GM12878 (cell line): Measurements from ENCODE around the gene DIP2C. TPM values are rescaled to one million over a fixed set of nuclear protein-coding genes. Genes with fewer than 3 reads are reported as not detected.

Experiments used
- ATAC-seq: fragments of 200-7000 bp; cut with Tn5 transposase; 3 replicates; pipeline ENCODE4 v1.9.1; 2020; ENCODE audit warnings: mild to moderate bottlenecking, moderate library complexity
- BruUV-seq: library from RNA; stranded (reverse); fragments of 400-500 nt; replicated peaks from 2 replicates; lab custom pipeline; 2021; lab: Mats Ljungman, UMichigan
- CTCF ChIA-PET: fragments of 300-600 bp; sonication (Branson Sonifier 250); formaldehyde crosslinking; extraction: SDS; loops from one replicate; lab custom pipeline; 2021; ENCODE audit warnings: inconsistent platforms; lab: Yijun Ruan, JAX
- POLR2A ChIA-PET: fragments of 350-600 bp; formaldehyde crosslinking; extraction: SDS; loops from one replicate; lab custom pipeline; 2021; ENCODE audit warnings: inconsistent platforms; lab: Charles Lee
- RAD21 ChIA-PET: fragments of 300-600 bp; sonication (Branson Sonifier 250); formaldehyde crosslinking; loops from one replicate; lab custom pipeline; 2023; ENCODE audit warnings: antibody characterized with exemption; ENCODE audit not compliant: unreplicated experiment; lab: Charles Lee
- SMC1A ChIA-PET: fragments of 300-600 bp; sonication (Branson Sonifier 250); formaldehyde crosslinking; loops from one replicate; lab custom pipeline; 2023; ENCODE audit not compliant: unreplicated experiment, uncharacterized antibody; lab: Charles Lee
- DNase-seq: peaks from one replicate; pipeline ENCODE4 v3.0.0-alpha.2; 2011; ENCODE audit warnings: low read depth, low spot score
- FAIRE-seq: peaks from 3 replicates; lab custom pipeline; 2011; peaks lifted over from hg19 to GRCh38; lab: Jason Lieb, UNC
- H2AFZ ChIP-seq: 2 replicates; pipeline ENCODE4 v1.6.0; 2011; ENCODE audit warnings: low read depth, low read length, control low read depth; ENCODE audit not compliant: control insufficient read depth
- H3K27ac ChIP-seq: 2 replicates; pipeline ENCODE4 v1.5.1; 2011; ENCODE audit warnings: control low read depth; ENCODE audit not compliant: control insufficient read depth, insufficient read depth
- H3K27me3 ChIP-seq, 2 experiments: replicated peaks in 1 of 2; 2 replicates each; pipeline versions ENCODE4 v1.6.0 to v1.6.1; 2011; ENCODE audit warnings: low read length in 1 of 2; ENCODE audit not compliant: control insufficient read depth in 2 of 2, insufficient read depth in 2 of 2
- H3K36me3 ChIP-seq, 2 experiments: 2 replicates each; pipeline ENCODE4 v1.5.1; 2011; ENCODE audit warnings: low read length in 1 of 2; ENCODE audit not compliant: control insufficient read depth in 2 of 2, insufficient read depth in 2 of 2
- H3K4me1 ChIP-seq: 2 replicates; pipeline ENCODE4 v1.6.1; 2011; ENCODE audit warnings: mild to moderate bottlenecking, low read length, moderate library complexity, mixed read lengths; ENCODE audit not compliant: control insufficient read depth, insufficient read depth
- H3K4me2 ChIP-seq: 2 replicates; pipeline ENCODE4 v1.6.0; 2011; ENCODE audit warnings: control low read depth; ENCODE audit not compliant: control insufficient read depth, insufficient read depth
- H3K4me3 ChIP-seq: fragments of 200-600 bp; sonication (generic); 2 replicates; pipeline ENCODE4 v1.5.1; 2016
- H3K79me2 ChIP-seq: 2 replicates; pipeline ENCODE4 v1.6.0; 2011; ENCODE audit warnings: low read length; ENCODE audit not compliant: control insufficient read depth, insufficient read depth
- H3K9ac ChIP-seq: 2 replicates; pipeline ENCODE4 v1.8.0; 2011; ENCODE audit warnings: low read length, control low read depth, mixed read lengths; ENCODE audit not compliant: control insufficient read depth, insufficient read depth
- H3K9me3 ChIP-seq: replicated peaks from 3 replicates; pipeline ENCODE4 v1.5.1; 2011; ENCODE audit warnings: mild to moderate bottlenecking, low read length; ENCODE audit not compliant: control insufficient read depth, insufficient read depth
- H4K20me1 ChIP-seq: 2 replicates; pipeline ENCODE4 v1.6.0; 2011; ENCODE audit not compliant: control insufficient read depth, insufficient read depth
- HCFC1 ChIP-seq: fragments of 150-350 bp; IDR thresholded peaks from 2 replicates; pipeline ENCODE4 v1.6.1; 2014; ENCODE audit warnings: low read length
- IKZF1 ChIP-seq: fragments of 450-650 bp; conservative IDR thresholded peaks from 2 replicates; pipeline ENCODE4 v1.6.1; 2017; ENCODE audit warnings: antibody characterized with exemption, mild to moderate bottlenecking
- IKZF2 ChIP-seq, 2 experiments: fragments of 450-650 bp; IDR thresholded peaks; 2 replicates each; pipeline ENCODE4 v1.6.1; 2017; ENCODE audit warnings: mild to moderate bottlenecking in 2 of 2, moderate library complexity in 2 of 2
- KLF5 ChIP-seq: fragments of 450-650 bp; IDR thresholded peaks from 2 replicates; pipeline ENCODE4 v1.6.1; 2014; ENCODE audit warnings: mild to moderate bottlenecking; ENCODE audit not compliant: partially characterized antibody
- MEF2B ChIP-seq: fragments of 450-650 bp; IDR thresholded peaks from 2 replicates; pipeline ENCODE4 v1.6.1; 2018; ENCODE audit warnings: mild to moderate bottlenecking, moderate library complexity; ENCODE audit not compliant: partially characterized antibody, poor library complexity, severe bottlenecking
- MYB ChIP-seq: fragments of 150-350 bp; IDR thresholded peaks from 2 replicates; pipeline ENCODE4 v1.6.1; 2014; ENCODE audit warnings: mild to moderate bottlenecking, low read depth, low read length, borderline replicate concordance
- RB1 ChIP-seq: fragments of 450-650 bp; formaldehyde crosslinking; IDR thresholded peaks from 2 replicates; pipeline ENCODE4 v1.6.1; 2017; ENCODE audit warnings: mild to moderate bottlenecking, borderline replicate concordance
- RCOR1 ChIP-seq: conservative IDR thresholded peaks from 2 replicates; pipeline ENCODE4 v1.6.1; 2012; ENCODE audit warnings: low read depth, low read length, improper control_type of control experiment
- SRF ChIP-seq, 2 experiments: IDR thresholded peaks; 2 replicates each; pipeline ENCODE4 v1.6.1; 2011; ENCODE audit warnings: low read depth in 2 of 2, low read length in 2 of 2, mild to moderate bottlenecking in 1 of 2, moderate library complexity in 1 of 2
- ZBED1 ChIP-seq: IDR thresholded peaks from 2 replicates; pipeline ENCODE4 v1.6.1; 2016; ENCODE audit warnings: borderline replicate concordance
- WGBS: methylation state at CpG from one replicate; pipeline ENCODE4 v1.1.6; 2016; ENCODE audit warnings: low lambda C conversion rate; ENCODE audit not compliant: insufficient replicate concordance, insufficient coverage; ENCODE audit errors: missing lambda C conversion rate; 5-methylcytosine and 5-hydroxymethylcytosine counted together
- in situ Hi-C: fragments of 300-500 bp; cut with MboI; formaldehyde crosslinking; loops from 9 replicates; pipeline ENCODE4 v1.14.3; 2018; ENCODE audit warnings: mixed read lengths
- intact Hi-C: fragments of 100-400 bp; cut with micrococcal nuclease; formaldehyde crosslinking; loops from one replicate; pipeline ENCODE4 v1.14.2; 2022; ENCODE audit not compliant: unreplicated experiment
- polyA plus RNA-seq, 11 experiments: library from polyadenylated mRNA; depleted of rRNA in 4 of 11; unstranded in 6 of 11; stranded (reverse) in 5 of 11; fragments of >200 nt; fragmentation: Nextera tagmentation in 4 of 11; fragmentation: Illumina TruSeq in 1 of 11; extraction: Ambion mirVana in 4 of 11; extraction: Trizol in 1 of 11; gene quantifications; 1 replicate in 1 of 11; 2 replicates in 10 of 11; pipeline versions ENCODE4 v1.2.1 to v1.2.3, GENCODE V29; 2011 to 2016; ENCODE audit warnings: inconsistent platforms in 2 of 11, missing spikeins in 2 of 11, low read depth in 1 of 11
- total RNA-seq, 4 experiments: library from RNA; depleted of rRNA in 3 of 4; stranded (reverse); fragments of >200 nt in 3 of 4; fragmentation: Illumina TruSeq in 1 of 4; extraction: Trizol in 1 of 4; gene quantifications; 2 replicates each; pipeline versions ENCODE4 v1.2.1 to v1.2.3, GENCODE V29; 2013 to 2021

DIP2C gene
- total and polyA plus RNA-seq, 10 of the 15 experiments (the other 5 are each of a cell fraction or from before 2014, with no cell fraction given) = 0.01 to 0.10 (median 0.06) TPM

DNA sequence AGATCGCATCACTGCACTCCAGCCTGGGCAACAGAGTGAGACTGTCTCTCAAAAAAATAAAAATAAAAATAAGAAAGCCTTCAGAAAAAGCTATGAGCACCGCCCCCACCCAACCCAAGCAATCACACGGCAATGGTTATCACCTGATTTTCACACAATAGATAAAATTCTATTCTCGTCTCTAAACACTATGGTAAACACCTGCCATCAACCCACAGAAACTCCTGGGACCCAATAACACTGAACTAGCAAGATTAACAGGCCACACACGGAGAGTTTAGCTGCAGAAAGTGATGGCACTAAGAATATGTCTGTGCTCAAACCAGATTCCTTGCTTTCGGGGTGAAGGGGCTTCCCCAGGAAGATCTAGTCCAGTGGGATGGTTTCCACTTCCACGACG, 173.8 kb downstream of the DIP2C start:
- TF ChIP-seq SRF (IDR thresholded peaks at IDR 0.05; ENCODE audit: low read depth in 2 of 2, low read length in 2 of 2) (no peak), MEF2B (peak; percentile 44), RCOR1 (no peak), KLF5 (no peak), IKZF2 (IDR thresholded peaks at IDR 0.05) (0 out of 4 replicates have a peak, but pooled peaks of 1 of the 2 experiments have one; percentile 15), MYB (no peak), RB1 (no peak), IKZF1 (0 out of 2 replicates have a peak, but pooled peaks have one; percentile 15), HCFC1 (no peak), ZBED1 (no peak)
- SMC1A ChIA-PET = no interaction called here
- Histone ChIP-seq H3K4me3 (no peak overlapping the region), H3K4me1 (peaks cover 11% of the 10 kb centered on the region), H3K36me3 (no peaks in the 10 kb centered on the region), H3K27ac (no peak overlapping the region), H3K9ac (no peak overlapping the region), H3K79me2 (no peaks in the 10 kb centered on the region), H3K9me3 (no peaks in the 10 kb centered on the region; the same call in 2 of the 3 replicates), H3K4me2 (no peak overlapping the region; the same call in 1 of the 2 replicates), H2AFZ (no peak overlapping the region), H3K27me3 (no peaks in the 10 kb centered on the region), H4K20me1 (no peaks in the 10 kb centered on the region)
- CTCF ChIA-PET = no interaction called here
- RAD21 ChIA-PET = no interaction called here
- intact Hi-C loops = loop anchor here (10.0 kb wide), 1 partner anchor 559 kb away; no protein-coding TSS in a partner anchor
- peak; percentile 50 for ATAC-seq
- POLR2A ChIA-PET = no interaction called here
- WGBS = under 1% methylated on average over 8 of the region's 8 CpGs
- BruUV-seq = no TSS peak
- in situ Hi-C loops = no loop called here
- DNase-seq = peak; percentile 41
- no peak for FAIRE-seq
